GM19043 (cell line): ENCODE results near the gene RPN2.

Source experiments
- ATAC-seq: cut with Tn5 transposase; IDR thresholded peaks from one replicate; pipeline ENCODE4 v1.9.1; 2021; ENCODE audit warnings: low read depth; ENCODE audit not compliant: unreplicated experiment

The RPN2 gene

GRCh38 chr20:37209193-37209592 is 30.1 kb downstream of the RPN2 start:
- ATAC-seq = no peak

GRCh38 chr20:37209661-37210314 is 30.7 kb downstream of the RPN2 start:
- no peak for ATAC-seq

- ATAC-seq = no peak
These were observed 39.3 kb downstream of the RPN2 start for GRCh38 chr20:37218441-37218840.

- no peak for ATAC-seq
These were observed 39.8 kb downstream of the RPN2 start for GRCh38 chr20:37218976-37219375.

GRCh38 chr20:37219751-37220668 is 40.9 kb downstream of the RPN2 start:
- no peak for ATAC-seq

- no peak for ATAC-seq
These were observed 41.6 kb downstream of the RPN2 start for GRCh38 chr20:37220731-37221130.

- no peak for ATAC-seq
These were observed 43.0 kb downstream of the RPN2 start for GRCh38 chr20:37222086-37222485.

GRCh38 chr20:37223053-37223452 is 43.9 kb downstream of the RPN2 start:
- no peak for ATAC-seq

- ATAC-seq = no peak
These were observed 46.0 kb downstream of the RPN2 start for GRCh38 chr20:37225146-37225545.

- ATAC-seq = no peak
These were observed 47.8 kb downstream of the RPN2 start for GRCh38 chr20:37226889-37227288.

GRCh38 chr20:37228082-37228481 is 49.0 kb downstream of the RPN2 start:
- ATAC-seq = no peak

GRCh38 chr20:37228656-37229055 is 49.5 kb downstream of the RPN2 start:
- ATAC-seq = no peak

- no peak for ATAC-seq
These were observed 50.2 kb downstream of the RPN2 start for GRCh38 chr20:37229357-37229756.

GRCh38 chr20:37230200-37230599 is 51.1 kb downstream of the RPN2 start:
- no peak for ATAC-seq

GRCh38 chr20:37231947-37232630 is 53.0 kb downstream of the RPN2 start:
- no peak for ATAC-seq

- no peak for ATAC-seq
These were observed 54.6 kb downstream of the RPN2 start for GRCh38 chr20:37233548-37234253.

GRCh38 chr20:37234254-37234581 is 55.1 kb downstream of the RPN2 start:
- no peak for ATAC-seq

GRCh38 chr20:37235065-37235464 is 55.9 kb downstream of the RPN2 start:
- no peak for ATAC-seq

- no peak for ATAC-seq
These were observed 57.3 kb downstream of the RPN2 start for GRCh38 chr20:37236462-37236861.

- no peak for ATAC-seq
These were observed 58.5 kb downstream of the RPN2 start for GRCh38 chr20:37237656-37238055.

GRCh38 chr20:37238426-37238825 is 59.3 kb downstream of the RPN2 start:
- no peak for ATAC-seq
